Renal pelvis (tissue), 4 donors: ENCODE data around the gene TBC1D30. TPM values are rescaled to one million over a fixed set of nuclear protein-coding genes. Genes with fewer than 3 reads are reported as not detected.

Experiments
- DNase-seq: peaks from one replicate; pipeline ENCODE4 v3.0.0-alpha.2; 2013
- polyA plus RNA-seq, 3 donors: library from polyadenylated mRNA; unstranded; fragments of 120-200 nt; gene quantifications; one replicate each; pipeline ENCODE4 v1.2.1, GENCODE V29; 2013; ENCODE audit not compliant: insufficient read length in 3 of 3

The TBC1D30 gene
- polyA plus RNA-seq, 3 donors = 5.7 to 7.4 (median 5.7) TPM

GRCh38 chr12:64911081-64911480, 86.6 kb downstream of the TBC1D30 start:
- no peak for DNase-seq

GRCh38 chr12:64911912-64912311, 87.5 kb downstream of the TBC1D30 start:
- peak; percentile 34 for DNase-seq

- DNase-seq = no peak
These were observed 88.2 kb downstream of the TBC1D30 start for GRCh38 chr12:64912516-64913255.

- no peak for DNase-seq
These were observed 90.8 kb downstream of the TBC1D30 start for GRCh38 chr12:64915242-64915641.

GRCh38 chr12:64916411-64917261, 92.2 kb downstream of the TBC1D30 start:
- DNase-seq = peak; percentile 45

- no peak for DNase-seq
These were observed 93.9 kb downstream of the TBC1D30 start for GRCh38 chr12:64918344-64918743.

- DNase-seq = no peak
These were observed 94.4 kb downstream of the TBC1D30 start for GRCh38 chr12:64918801-64919200.

- DNase-seq = no peak
These were observed 98.4 kb downstream of the TBC1D30 start for GRCh38 chr12:64922853-64923252.

GRCh38 chr12:64923536-64923935, 99.1 kb downstream of the TBC1D30 start:
- DNase-seq = no peak

Other genes starting within 250 kb of the TBC1D30 start
- 10 to 100 TPM; 16.5 to 19.0 (median 18.3) TPM for gene RASSF3, start 214.2 kb upstream of the TBC1D30 start, polyA plus RNA-seq
- gene GNS, start 65.2 kb upstream of the TBC1D30 start, polyA plus RNA-seq = 100 to 1,000 TPM; 144 to 162 (median 153) TPM